Measurements from ENCODE around the gene CXCR3. TPM values are rescaled to one million over a fixed set of nuclear protein-coding genes. Genes with fewer than 3 reads are reported as not detected.
"Not testable (repeated sequence)": the region's sequence is repeated elsewhere in the genome, so short reads cannot be mapped to it uniquely, and the experiment has no call there.

Gene CXCR3
- total RNA-seq = not detected in 2 replicates

DNA sequence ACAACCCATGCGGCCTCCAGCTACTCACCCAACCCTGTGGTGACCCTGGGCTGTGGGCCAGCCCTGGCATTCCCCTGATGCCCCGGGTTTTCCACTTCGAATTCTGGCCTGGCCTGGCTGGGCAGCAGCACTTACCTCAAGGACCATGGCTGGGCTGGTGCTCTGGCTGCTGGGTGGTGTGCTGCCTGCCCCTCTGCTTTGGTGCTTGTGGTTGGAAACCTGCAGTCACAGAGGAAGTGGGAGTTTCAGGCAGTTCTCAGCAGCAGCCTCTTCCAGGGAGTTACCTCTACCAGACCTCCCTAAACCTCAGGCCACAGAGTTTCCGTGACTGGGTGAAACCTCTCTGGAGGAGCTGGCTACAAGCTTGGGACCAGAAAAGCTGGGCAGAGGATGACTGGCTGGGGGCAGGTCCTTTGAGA is at the start of gene CXCR3:
Gene CXCR3 (minus strand): TSS at position 209 of the 419 bp plus-strand sequence. CDS start 62 bp downstream, at position 147.
- no peak for DNase-seq

DNA sequence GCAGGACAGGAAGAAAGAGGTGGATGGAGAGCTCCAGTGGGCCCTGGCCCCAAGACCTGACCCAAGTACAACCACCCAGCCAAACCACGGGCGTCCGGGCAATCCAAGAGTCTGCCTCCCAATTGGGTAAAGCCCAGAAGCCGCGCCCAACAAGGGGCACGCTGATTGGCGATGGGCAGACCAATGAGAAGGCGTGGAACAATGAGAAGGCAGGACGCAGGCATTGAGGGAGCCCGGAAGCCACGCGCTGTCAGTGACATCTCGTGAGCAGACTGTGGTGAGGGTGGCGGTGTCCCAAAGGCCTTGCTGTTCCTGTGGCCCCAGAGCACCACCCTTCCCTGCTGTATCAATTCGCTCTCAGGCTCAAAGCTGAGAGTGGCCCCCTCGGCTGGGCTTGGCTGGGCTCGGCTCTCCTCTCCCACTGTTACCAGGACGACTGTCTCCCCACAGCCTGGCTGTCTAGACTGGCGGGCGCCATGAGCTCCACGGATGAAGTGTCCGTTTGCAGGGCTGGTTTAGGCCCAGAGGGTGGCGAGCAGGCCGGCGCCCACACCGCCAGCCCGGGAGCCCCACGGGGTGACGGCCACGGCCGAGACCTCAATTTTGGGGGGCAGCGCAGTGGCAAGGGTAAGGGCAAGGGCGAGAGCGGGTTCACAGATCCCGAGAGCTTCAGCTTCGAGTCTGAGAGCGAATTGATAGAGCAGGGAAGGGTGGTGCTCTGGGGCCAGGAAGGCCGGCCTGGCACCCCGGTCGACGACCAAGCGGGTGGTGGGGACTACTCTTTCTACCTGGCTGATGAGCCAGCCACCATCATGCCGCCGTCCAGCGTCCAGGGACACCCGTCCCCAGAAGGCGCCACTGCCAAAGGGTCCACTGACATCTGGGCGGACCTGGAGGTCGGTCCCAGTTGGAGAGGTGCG is 49.3 kb upstream of the CXCR3 start, which contains the start of gene LOC101059915:
Gene LOC101059915 (plus strand): TSS at position 219 of the 920 bp plus-strand sequence.
- no peak for DNase-seq

DNA sequence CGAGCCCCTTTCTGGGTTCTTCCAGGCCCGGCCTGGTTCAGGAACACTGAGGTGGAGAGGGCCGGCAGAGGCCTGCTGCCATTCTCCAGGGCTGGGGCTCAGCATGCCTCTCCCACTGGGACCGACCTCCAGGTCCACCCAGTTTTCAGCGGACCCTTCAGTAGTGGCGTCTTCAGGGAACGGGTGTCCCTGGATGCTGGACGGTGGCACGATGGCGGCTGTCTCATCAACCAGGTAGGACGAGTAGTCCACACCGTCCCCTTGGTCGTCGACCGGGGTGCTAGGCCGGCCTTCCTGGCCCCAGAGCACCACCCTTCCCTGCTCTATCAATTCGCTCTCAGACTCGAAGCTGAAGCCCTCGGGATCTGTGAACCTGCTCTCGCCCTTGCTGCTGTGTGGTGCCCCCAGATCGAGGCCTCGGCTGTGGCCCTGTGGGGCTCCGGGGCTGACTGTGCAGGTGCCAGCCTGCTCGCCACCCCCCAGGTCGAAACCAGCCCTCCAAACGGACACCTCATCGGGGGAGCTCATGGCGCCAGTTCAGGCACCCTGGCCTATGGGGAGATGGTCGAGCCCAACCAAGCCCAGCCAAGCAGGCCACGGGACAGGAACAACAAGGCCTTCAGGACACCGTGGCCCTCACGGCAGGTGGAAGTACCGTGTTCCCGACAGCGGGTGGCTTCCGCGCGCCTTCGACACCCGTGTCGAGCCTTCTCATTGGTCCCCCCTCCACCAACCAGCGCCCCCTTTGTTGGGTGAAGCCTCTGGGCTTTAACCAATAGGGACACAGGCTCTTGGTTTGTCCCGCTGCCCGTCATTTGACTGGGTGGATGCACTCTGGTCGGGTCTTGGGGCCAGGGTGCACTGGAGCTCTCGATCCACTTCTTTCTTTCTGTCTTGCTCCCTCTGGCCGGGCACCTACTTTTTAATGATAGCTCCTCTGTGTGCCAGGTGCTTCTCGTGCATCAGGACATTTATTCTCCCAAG is 48.2 kb upstream of the CXCR3 start:
- DNase-seq = no peak

DNA sequence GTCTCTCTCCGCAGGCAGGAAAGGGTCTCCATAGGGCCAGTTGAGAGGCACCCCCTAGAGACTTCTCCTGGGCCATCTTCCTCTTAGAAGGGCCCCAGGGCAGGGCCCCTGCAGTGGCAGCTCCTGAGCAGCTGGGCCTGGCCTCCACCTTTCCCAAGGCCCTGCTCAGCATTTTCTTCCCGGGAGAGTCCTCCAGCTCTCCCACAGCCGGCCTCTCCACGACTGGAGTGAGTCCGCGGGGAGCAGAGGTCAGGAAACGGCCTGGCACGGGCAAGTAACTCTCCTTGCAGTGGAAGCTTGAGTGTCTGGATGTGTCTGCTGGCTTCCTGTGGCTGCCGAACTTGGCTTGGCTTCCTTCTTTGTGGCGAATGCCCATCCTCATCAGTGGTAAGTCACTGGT is 47.4 kb upstream of the CXCR3 start:
- no peak for DNase-seq

DNA sequence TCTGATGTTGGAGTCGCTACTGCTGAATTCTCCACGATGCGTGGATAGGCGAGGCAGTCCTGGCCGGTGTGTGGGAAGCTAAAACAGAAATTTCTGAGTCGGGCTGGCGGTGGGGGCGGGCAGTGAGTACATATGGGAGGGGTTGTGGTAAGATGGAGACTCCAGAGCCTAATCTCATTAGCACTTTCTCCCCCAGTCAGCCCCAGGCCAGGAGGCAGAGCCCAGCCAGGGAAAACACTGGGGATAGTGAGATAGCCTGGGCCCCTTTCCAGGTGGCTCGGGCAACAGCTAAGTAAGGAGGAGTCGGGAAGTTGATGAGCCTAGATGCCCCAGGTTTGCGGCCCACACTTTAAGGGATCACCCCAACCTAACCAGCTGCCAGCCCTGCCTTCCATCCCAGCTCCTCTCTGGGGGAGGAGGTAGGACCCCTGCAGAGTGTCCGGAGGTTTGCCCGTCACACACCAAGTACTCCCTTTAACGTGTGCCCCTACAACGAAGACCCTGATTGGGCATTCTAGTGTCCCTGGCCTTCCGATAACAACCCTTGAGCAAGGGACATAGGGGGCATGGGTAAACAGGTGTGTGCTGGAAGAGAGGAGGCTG is 46.7 kb upstream of the CXCR3 start:
- DNase-seq = no peak

DNA sequence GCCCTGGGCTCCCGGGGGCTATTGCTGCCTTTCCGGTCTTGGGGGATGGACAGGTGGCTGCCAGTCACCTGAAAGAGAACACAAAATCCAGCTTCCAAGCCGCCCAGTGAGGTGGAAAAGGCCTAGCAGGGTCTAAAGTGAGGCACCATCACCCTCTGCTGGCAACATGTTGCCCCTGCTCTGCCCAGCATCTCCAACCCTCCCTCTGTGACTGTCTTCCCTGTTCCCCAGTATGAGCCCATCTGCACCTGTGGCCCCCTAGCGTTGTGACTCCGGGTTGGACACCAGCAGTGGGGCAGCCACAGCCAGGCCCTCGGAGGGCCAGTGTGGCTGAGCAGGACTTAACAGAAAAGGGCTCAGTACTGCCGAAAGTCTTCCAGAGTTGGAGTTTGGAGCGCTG is 45.9 kb upstream of the CXCR3 start:
- peak; percentile 37 for DNase-seq

DNA sequence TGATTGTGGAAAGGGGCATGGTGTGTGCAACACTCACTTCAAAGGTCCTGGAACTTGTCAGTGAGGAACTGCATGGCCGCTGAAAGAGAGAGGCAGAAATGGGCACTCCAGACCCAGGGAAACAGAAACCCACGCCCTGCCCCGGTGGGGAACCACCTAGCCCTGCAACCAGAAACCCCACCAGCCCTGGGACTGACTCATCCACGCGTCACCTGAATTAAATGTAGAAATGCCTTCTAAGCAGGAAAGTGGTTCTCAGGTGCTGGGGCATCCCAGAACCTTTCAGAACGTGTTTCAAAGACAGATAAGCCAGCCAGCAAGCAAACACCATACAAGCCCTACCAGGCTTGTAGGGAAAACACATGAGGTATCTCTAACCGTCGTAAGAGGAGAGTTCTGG is 44.9 kb upstream of the CXCR3 start:
- DNase-seq = not testable (repeated sequence)

DNA sequence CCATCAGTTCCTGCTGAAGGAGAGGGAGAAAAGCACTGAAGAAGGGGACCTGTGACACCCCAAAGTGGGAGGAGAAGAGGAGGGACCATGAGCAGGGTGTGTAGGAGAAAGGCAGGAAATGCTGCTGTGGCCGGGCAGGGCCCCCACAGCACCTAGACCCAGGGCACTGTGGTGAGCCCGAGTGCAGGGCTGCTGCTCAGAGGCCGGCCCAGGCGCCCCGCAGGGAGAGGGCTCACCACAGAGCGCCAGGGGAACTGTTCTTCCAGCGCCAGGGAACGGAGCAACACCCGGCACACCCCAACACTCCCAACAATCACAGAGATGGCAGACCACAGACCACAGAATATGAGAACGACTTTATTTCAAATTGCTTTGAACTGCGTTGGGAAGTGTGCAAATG is 44.3 kb upstream of the CXCR3 start:
- DNase-seq = not testable (repeated sequence)

DNA sequence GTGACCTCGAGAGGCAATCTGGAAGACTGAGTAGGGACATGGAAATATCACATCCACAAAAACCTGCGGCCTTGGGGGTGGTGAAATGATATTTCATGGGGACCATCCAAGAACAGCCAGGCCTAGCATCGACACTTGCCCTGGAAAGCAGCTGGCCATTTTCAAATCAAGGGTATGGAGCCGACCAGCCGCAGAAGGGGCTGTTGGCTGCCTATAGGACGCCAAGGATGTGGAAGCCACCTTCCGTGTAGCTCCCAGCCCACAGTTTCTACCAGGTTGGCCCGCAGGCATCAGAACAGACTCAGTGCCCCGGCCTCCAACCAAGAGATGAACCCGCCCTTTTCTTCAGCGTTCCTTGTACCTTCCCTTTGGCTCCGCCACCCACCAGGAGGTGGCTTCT is 43.6 kb upstream of the CXCR3 start:
- DNase-seq = no peak

DNA sequence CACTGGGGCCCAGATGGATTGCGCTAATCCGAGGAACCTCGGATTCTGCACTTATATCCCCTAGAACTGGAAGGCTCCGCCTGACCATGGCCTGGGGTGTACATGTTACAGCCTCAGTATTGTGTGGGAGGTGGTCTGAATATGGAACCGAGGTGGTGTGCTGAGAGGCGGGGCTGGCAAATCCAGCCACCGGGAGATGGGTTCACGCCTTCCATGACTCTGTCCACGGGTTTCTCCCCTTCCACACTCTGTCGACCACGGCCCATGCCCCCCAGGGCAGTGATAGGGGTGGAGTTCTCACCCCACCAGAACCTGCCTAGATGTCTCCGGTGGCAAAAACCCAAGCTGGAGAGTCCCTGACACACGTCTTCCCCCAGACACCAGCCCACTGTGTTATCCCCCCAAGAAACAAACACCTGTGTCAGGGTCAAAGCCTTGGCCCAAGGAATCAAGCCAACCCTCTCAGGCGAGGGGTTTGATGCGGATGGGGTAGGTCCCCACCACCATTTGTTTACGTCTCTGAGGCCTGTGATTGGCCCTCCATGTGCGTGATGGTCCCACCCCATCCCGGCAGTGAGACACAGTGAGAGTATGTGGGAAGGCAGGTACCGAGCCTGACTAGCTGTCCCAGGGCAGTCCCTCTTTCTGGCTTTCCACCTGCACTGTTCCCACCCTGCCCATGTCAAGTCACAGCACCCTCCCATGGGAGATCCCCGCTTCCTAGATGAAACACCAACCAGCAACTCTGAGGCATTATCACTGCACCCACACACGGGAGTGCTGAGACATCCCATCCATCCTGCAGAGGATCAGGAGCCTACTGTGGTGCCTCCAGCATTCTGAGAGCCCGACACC is 42.5 kb upstream of the CXCR3 start:
- DNase-seq = no peak

DNA sequence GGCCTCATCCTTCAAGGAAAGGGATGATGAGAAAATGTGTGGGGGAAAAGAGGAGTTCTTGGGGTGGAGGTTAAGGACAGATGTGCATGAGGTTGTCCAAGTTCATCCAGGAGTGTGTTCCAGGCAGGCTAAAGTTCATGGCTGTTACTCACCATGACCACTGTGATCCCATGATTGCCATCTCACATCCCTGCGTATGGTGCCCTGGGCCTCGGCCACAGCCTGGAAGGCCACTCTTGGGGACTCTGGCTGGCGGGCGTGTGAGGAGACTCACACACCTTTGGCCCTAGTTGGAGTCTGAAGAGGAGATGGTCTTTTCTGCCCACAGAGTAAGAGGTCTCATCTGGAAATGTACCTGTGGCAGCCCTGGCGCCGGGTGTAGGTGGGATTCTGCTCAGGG is 41.6 kb upstream of the CXCR3 start:
- DNase-seq = no peak

DNA sequence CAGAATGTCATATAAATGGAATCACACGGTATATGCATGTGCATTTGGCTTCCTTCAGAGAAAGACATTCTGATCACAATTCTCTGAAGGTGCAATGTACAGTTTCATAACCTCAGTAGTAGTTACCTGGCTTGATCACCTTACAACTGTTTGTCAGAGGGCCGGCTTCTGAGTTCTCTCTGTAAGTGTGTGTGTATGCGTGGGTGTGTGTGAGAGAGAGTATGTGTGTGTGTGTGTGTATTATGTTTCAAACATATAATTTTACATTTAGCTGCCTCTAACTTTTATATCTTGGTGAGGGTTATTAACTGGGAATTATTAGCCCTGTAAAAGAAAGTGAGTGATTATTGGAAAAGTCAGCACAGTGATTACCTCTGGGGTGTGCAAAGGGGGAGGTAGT is 41.0 kb upstream of the CXCR3 start:
- DNase-seq = no peak

DNA sequence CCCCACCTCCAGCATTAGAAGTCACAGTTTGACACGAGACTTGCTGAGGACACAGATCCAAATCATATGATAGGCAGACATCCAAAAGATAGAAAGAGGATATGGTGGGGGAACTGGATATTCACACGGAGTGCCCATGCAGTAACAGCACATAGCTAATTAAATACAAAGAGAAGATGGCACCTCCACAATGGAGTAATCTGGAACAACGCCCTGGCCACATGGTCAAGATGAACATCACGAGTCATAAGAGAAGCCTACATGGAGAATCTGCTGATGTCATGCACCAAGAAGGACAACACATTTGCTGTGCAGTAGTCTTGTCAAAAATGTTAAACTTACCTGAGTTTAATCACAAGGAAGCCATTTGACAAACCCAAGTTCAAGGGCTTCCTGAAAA is 39.0 kb upstream of the CXCR3 start:
- DNase-seq = no peak

DNA sequence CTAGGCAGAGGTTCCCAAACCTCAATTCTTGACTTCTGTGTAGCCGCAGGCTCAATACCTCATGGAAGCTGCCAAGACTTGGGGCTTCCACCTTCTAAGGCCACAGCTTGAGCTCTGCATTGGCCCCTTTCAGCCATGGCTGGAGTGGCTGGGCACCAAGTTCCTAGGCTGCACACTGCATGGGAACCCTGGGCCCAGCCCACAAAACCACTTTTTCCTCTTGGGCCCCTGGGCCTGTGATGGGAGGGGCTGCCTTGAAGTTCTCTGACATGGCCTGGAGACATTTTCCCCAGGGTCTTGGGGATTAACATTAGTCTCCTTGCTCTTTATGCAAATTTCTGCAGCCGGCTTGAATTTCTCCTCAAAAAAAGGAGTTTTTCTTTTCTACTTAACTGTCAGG is 35.0 kb upstream of the CXCR3 start:
- DNase-seq = no peak

DNA sequence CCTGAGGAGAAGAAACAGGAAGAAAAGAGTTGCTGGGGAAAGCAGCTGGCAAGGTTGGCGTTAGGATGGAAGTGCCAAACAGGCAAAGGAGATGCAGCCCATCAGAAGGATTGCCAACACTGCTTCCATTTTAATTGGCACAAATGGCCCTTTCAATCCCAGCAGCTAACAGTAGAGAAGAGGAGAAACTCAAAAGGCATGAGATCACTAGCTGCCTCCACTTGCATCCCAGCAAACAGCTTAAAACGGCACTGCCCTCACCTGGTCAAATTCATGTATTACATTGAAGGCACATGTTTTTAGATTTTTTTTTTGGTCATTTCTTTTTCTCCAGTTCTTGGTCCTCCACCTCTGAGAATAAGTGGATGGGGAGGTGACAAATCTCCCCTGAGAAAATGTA is 34.1 kb upstream of the CXCR3 start:
- peak; percentile 71 for DNase-seq

DNA sequence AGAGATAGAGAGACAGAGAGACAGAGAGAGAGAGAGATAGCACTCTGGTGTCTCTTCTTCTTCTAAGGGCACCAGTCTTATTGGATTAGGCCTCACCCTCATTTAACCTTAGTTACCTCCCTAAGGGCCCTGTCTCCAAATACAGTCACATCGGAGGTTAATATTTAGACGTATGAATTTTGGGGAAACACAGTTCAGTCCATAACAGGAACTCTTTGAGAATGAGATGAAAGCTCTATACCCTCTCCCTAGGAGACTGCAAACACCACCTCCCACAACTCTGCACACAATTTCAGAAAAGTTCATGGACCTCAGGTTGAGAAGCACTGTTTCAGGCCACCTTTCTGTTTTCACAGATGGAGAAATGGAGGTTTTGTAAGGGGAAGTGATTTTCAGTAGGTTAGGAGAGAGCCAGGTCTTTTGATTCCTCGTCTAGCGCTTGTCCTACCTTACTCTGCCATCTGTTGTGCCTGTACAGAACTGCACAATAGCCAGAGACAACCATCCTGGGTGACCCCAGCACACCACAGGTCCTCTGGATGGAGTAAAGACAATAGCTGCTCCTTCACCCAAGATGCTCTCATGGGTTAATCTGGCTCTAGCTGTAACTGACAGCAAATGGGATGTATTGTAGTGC is 32.1 kb upstream of the CXCR3 start:
- DNase-seq = peak; percentile 39

DNA sequence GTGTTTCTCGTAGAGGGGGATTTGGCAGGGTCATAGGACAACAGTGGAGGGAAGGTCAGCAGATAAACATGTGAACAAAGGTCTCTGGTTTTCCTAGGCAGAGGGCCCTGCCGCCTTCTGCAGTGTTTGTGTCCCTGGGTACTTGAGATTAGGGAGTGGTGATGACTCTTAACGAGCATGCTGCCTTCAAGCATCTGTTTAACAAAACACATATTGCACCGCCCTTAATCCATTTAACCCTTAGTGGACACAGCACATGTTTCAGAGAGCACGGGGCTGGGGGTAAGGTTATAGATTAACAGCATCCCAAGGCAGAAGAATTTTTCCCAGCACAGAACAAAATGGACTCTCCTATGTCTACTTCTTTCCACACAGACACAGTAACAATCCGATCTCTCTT is 26.1 kb upstream of the CXCR3 start:
- DNase-seq = not testable (repeated sequence)

DNA sequence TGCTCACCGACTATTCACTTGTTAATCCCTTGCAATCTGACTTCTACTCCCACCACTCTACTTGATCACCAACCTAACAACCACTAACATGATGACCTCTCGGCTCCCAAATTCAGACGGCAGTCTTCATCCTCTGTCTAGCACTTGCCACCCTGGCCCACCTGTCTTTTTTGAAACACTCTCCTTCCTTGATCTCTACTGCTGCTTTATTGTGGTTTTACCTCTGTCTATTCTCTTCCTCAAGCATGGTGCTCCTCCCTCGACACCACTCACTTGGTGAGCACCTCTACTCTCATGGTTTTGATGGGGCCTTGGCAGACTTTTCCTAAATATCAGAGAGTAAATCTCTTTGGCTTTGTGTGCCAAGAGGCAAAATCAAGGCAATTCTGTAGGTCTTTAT is 21.7 kb upstream of the CXCR3 start:
- no peak for DNase-seq

DNA sequence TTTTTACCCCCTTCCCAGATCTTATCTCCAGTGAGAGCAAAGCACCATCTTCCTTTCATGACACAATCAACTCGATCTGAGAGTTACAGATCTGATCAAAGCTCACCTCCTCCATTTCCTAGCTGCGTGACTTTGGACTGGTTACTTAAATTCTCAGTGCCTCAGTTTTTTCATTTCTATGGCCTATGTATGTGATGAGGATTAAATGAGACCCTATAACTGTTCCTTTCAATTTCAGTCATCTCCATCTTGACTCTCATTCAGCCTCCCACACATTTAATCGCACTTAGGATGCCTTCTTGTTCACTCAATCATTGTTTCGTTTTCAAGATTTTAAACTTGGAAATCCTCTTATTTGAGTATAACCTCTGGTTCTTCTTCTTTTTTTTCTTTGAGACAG is 20.1 kb upstream of the CXCR3 start:
- no peak for DNase-seq

DNA sequence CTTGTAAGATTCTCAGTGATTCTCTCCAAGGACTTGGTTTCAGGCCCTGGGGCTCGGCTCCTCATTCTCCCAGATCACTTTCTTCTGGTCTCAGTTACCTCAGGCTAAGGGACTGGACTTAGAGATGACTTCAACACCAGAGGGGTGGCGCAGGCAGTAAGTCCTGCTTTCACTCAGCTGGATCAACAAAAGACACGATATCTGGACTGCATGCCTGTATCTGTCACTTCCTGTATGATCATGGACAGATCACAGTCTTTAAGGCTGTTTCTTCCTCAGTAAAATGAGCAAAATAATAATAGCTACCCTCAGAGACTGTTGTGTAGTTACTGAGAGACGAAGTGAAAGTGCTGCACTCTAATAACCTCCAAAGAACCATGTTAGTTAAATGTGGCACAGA is 19.5 kb upstream of the CXCR3 start:
- peak; percentile 73 for DNase-seq

DNA sequence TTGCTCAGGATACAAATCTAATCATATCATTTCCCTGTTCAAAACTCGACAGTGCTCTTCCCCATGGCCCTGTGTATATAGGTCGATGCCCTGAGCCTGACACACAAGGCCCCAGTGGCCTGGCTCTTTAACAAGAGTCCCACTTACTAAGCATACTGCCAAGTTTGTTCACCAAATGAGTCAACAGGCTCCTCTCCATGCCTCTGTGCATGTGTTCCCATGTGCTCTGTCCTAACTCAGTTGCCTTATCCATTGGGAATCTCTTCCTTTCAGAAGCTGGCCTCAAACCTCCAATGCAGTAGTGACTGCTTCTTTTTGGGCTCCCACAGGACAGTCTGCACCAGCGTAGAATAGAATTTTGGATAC is 18.9 kb upstream of the CXCR3 start:
- no peak for DNase-seq
